ENCODE measurements around the gene SLC44A4. TPM values are rescaled to one million over a fixed set of nuclear protein-coding genes. Genes with fewer than 3 reads are reported as not detected.

SLC44A4 gene
- total RNA-seq, result 1.8 and 10.5 TPM in 2 replicates

DNA sequence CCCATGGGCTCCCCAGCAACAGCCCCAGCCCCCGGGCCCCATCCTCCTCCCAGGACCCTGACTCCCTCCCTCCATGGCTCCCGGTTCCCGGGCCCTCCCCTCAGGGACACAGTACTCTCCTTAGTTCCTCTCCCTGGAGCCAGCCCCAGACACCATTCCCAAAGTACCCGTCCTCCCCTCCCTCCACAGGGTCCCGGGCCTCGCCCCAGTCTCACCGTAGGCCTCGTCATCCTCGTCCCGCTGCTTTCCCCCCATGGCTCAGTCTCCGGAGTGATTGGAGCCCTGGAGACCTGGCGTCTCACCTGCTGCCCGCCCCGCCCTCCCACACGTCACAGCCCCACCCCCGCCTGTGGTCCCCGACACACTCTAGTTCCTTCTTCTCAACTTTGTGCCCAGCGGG is at the start of gene SLC44A4:
Gene SLC44A4 (minus strand): TSS at position 272 of the 400 bp plus-strand sequence. CDS start 17 bp downstream, at position 255.
- FAIRE-seq (no peak), DNase-seq (ENCODE audit: low read depth) (peak; percentile 38)
- H3K4me3 ChIP-seq (ENCODE audit: low read depth, low read length), result peak within 1 kb of the TSS; percentile 13
- TF ChIP-seq CTCF (IDR thresholded peaks at IDR 0.05; ENCODE audit: insufficient read depth, low read length, severe bottlenecking), result no peak
- no peaks in the 10 kb centered on the region for H3K27me3 ChIP-seq (ENCODE audit: control insufficient read depth, insufficient read depth, low read length)
- peaks cover 15% of the 10 kb centered on the region for H3K36me3 ChIP-seq (ENCODE audit: control insufficient read depth, insufficient read depth, low read length)

DNA sequence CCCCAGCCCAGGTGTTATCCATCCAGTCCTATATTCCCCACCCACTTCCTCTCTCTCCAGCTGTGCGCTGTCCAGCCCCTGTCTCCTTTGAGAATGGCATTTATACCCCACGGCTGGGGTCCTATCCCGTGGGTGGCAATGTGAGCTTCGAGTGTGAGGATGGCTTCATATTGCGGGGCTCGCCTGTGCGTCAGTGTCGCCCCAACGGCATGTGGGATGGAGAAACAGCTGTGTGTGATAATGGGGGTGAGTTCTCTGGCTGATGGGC is 49.8 kb upstream of the SLC44A4 start:
- DNase-seq (ENCODE audit: low read depth) (no peak), FAIRE-seq (no peak)
- TF ChIP-seq CTCF (IDR thresholded peaks at IDR 0.05; ENCODE audit: insufficient read depth, low read length, severe bottlenecking), result no peak
- H3K36me3 ChIP-seq (ENCODE audit: control insufficient read depth, insufficient read depth, low read length), result no peaks in the 10 kb centered on the region
- H3K27me3 ChIP-seq (ENCODE audit: control insufficient read depth, insufficient read depth, low read length), result no peaks in the 10 kb centered on the region
- H3K4me3 ChIP-seq (ENCODE audit: low read depth, low read length), result no peak overlapping the region

DNA sequence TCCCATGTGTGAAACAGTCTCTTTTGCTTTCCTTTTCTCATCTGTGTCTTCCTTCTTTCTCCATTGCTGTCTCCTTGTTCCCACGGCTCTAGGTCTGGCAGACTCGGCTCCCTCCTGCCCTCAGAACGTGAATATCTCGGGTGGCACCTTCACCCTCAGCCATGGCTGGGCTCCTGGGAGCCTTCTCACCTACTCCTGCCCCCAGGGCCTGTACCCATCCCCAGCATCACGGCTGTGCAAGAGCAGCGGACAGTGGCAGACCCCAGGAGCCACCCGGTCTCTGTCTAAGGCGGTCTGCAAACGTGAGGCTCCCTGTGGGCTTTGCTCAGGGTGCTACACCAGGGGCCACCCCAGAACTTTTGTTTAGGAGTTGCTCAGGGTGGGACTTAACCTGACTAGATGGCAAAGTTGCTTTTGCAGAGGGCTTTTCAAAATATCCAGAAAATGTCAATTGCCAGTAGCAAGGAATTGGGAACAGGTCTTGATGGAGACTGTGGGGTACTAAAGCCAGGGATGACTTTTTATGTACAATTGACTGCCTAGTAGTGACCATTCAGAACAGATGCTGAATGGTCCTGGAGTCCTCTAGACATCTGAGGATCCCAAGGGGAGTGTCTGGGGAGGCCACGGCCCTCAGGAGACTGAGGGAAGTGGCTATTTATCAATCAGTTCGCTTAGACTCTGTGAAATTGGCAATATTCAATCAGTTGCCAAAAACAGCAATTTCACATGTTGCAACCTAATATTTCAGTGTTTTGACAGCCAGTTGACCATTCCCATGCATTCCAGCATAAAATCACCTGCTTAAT is 49.3 kb upstream of the SLC44A4 start:
- TF ChIP-seq CTCF (IDR thresholded peaks at IDR 0.05; ENCODE audit: insufficient read depth, low read length, severe bottlenecking), result no peak
- H3K36me3 ChIP-seq (ENCODE audit: control insufficient read depth, insufficient read depth, low read length), result no peaks in the 10 kb centered on the region
- no peak overlapping the region for H3K4me3 ChIP-seq (ENCODE audit: low read depth, low read length)
- peak; percentile 47 for FAIRE-seq
- H3K27me3 ChIP-seq (ENCODE audit: control insufficient read depth, insufficient read depth, low read length), result no peaks in the 10 kb centered on the region
- no peak for DNase-seq (ENCODE audit: low read depth)

DNA sequence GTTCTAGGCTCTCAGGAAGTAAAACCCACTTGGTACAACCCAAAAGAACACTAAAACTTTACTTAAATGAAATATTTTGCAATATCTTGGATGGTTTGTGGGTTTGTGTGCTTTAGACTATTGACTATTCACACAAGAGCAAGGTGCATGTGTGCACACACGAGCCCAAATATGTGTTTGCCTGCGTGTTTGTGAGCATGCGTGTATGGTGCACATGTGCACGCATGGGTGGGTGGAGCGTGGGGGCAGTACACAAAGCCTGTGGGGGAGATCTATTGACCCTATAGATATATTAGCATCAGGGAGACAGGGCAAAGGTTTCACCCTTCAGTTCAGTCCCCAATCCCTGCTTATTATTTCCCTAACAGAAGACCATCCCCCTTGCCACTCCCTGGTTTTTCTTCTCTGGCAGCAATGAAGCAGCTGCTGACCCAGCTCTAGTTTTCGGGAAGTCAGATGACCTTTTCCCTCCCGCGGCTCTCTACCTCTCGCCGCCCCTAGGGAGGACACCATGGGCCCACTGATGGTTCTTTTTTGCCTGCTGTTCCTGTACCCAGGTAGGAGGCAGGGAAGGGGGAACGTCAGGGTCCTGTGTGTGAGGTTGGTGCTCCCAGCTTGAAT is 48.6 kb upstream of the SLC44A4 start, which contains the start of gene C2:
Gene C2 (plus strand): TSS at position 476 of the 621 bp plus-strand sequence. CDS start 36 bp downstream, at position 512.
- no peaks in the 10 kb centered on the region for H3K36me3 ChIP-seq (ENCODE audit: control insufficient read depth, insufficient read depth, low read length)

GRCh38 chr6:31922942-31923341 is 44.1 kb upstream of the SLC44A4 start:
- Histone ChIP-seq H3K36me3 (ENCODE audit: control insufficient read depth, insufficient read depth, low read length) (no peaks in the 10 kb centered on the region), H3K4me3 (ENCODE audit: low read depth, low read length) (no peak overlapping the region), H3K27me3 (ENCODE audit: control insufficient read depth, insufficient read depth, low read length) (no peaks in the 10 kb centered on the region)
- FAIRE-seq (no peak), DNase-seq (ENCODE audit: low read depth) (no peak)
- no peak for TF ChIP-seq CTCF (IDR thresholded peaks at IDR 0.05; ENCODE audit: insufficient read depth, low read length, severe bottlenecking)

More for the DNA sequence above, 48.6 kb upstream of the SLC44A4 start, which contains the start of gene C2:
- DNase-seq (ENCODE audit: low read depth) (no peak), FAIRE-seq (no peak)
- TF ChIP-seq CTCF (IDR thresholded peaks at IDR 0.05; ENCODE audit: insufficient read depth, low read length, severe bottlenecking), result no peak
- Histone ChIP-seq H3K27me3 (ENCODE audit: control insufficient read depth, insufficient read depth, low read length) (no peaks in the 10 kb centered on the region), H3K4me3 (ENCODE audit: low read depth, low read length) (no peak within 1 kb of the TSS)
